Mesendoderm (in vitro differentiated cells): ENCODE measurements around the gene CLSTN2.

Experiments used
- DNase-seq: peaks from one replicate; pipeline ENCODE4 v3.0.0; 2013
- H2AK5ac ChIP-seq: 2 replicates; pipeline ENCODE4 v1.6.1; 2013; ENCODE audit warnings: low read length, inconsistent platforms
- H2BK120ac ChIP-seq: 2 replicates; pipeline ENCODE4 v1.6.1; 2013; ENCODE audit warnings: low read depth, mild to moderate bottlenecking, low read length, moderate library complexity, mixed read lengths
- H2BK15ac ChIP-seq: replicated peaks from 2 replicates; pipeline ENCODE4 v1.6.1; 2013; ENCODE audit warnings: low read depth, mild to moderate bottlenecking, moderate library complexity
- H2BK5ac ChIP-seq: 2 replicates; pipeline ENCODE4 v1.6.1; 2013; ENCODE audit warnings: low read length, inconsistent platforms
- H3K18ac ChIP-seq: 2 replicates; pipeline ENCODE4 v1.6.1; 2013; ENCODE audit warnings: mild to moderate bottlenecking, low read length, mixed read lengths
- H3K23ac ChIP-seq: one replicate; pipeline ENCODE4 v1.6.1; 2013; ENCODE audit warnings: low read length
- H3K27ac ChIP-seq: 2 replicates; pipeline ENCODE4 v1.5.1; 2013; ENCODE audit warnings: low read depth, mild to moderate bottlenecking, inconsistent platforms, low read length, moderate library complexity
- H3K27me3 ChIP-seq: 2 replicates; pipeline ENCODE4 v1.6.1; 2013; ENCODE audit warnings: low read length, control low read depth, mild to moderate bottlenecking, inconsistent platforms; ENCODE audit not compliant: insufficient read depth, poor library complexity
- H3K36me3 ChIP-seq: 2 replicates; pipeline ENCODE4 v1.6.1; 2013; ENCODE audit warnings: low read length, inconsistent platforms; ENCODE audit not compliant: control insufficient read depth, insufficient read depth
- H3K4ac ChIP-seq: one replicate; pipeline ENCODE4 v1.6.1; 2013; ENCODE audit warnings: low read depth, mild to moderate bottlenecking, low read length, moderate library complexity
- H3K4me1 ChIP-seq: 2 replicates; pipeline ENCODE4 v1.6.1; 2013; ENCODE audit warnings: low read depth, low read length, inconsistent platforms; ENCODE audit not compliant: control insufficient read depth
- H3K4me2 ChIP-seq: 2 replicates; pipeline ENCODE4 v1.6.1; 2013; ENCODE audit warnings: low read length
- H3K4me3 ChIP-seq: 2 replicates; pipeline ENCODE4 v1.5.1; 2013; ENCODE audit warnings: mild to moderate bottlenecking, low read length
- H3K56ac ChIP-seq: one replicate; pipeline ENCODE4 v1.6.1; 2013; ENCODE audit warnings: low read length
- H3K79me1 ChIP-seq: 2 replicates; pipeline ENCODE4 v1.6.1; 2013; ENCODE audit warnings: low read length, inconsistent platforms
- H3K79me2 ChIP-seq: 2 replicates; pipeline ENCODE4 v1.6.1; 2013; ENCODE audit warnings: mild to moderate bottlenecking, low read length; ENCODE audit not compliant: control insufficient read depth, insufficient read depth
- H3K9ac ChIP-seq: 2 replicates; pipeline ENCODE4 v1.6.1; 2013; ENCODE audit warnings: low read length, inconsistent platforms
- H4K5ac ChIP-seq: one replicate; pipeline ENCODE4 v1.6.1; 2013; ENCODE audit warnings: low read length
- H4K8ac ChIP-seq: one replicate; pipeline ENCODE4 v1.6.1; 2013; ENCODE audit warnings: low read depth, mild to moderate bottlenecking, control low read depth, low read length, moderate library complexity
- WGBS: extraction: QIAGEN DNeasy Blood & Tissue Kit; methylation state at CpG from one replicate; pipeline ENCODE4 v1.1.7; 2013; ENCODE audit warnings: low lambda C conversion rate, missing lambda C conversion rate; ENCODE audit not compliant: insufficient coverage; ENCODE audit errors: extremely low coverage; 5-methylcytosine and 5-hydroxymethylcytosine counted together

The CLSTN2 gene

DNA sequence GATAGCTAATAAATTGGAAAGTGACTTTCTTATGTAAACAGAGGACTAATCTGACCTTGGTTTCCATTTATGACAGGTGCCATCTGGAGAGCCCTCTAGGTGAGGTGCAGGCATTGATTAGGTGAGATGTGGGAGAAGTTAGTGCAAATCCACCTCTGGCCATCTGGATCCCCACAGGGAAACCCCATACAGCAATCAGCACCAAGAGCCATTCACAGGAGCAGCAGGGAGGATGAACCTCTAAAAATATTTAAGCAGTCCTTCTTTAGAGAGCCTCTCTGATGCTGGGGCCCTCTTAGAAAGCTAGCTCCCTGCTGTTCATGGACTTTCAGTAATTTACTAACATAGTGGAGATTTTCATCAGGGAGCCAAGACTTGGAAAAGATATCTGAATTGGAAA lies 69.3 kb downstream of the CLSTN2 start:
- Histone ChIP-seq H4K5ac (no peak overlapping the region), H2BK120ac (no peak overlapping the region), H3K79me1 (no peaks in the 10 kb centered on the region), H3K56ac (no peak overlapping the region), H3K4ac (no peak overlapping the region), H3K4me1 (no peaks in the 10 kb centered on the region), H3K27ac (no peak overlapping the region), H3K36me3 (no peaks in the 10 kb centered on the region), H3K79me2 (no peaks in the 10 kb centered on the region), H3K18ac (no peak overlapping the region), H3K4me2 (no peak overlapping the region), H2AK5ac (no peak overlapping the region), H3K4me3 (no peak overlapping the region), H2BK5ac (no peak overlapping the region), H4K8ac (no peak overlapping the region), H3K27me3 (no peaks in the 10 kb centered on the region), H3K9ac (no peak overlapping the region), H2BK15ac (no peak overlapping the region), H3K23ac (no peak overlapping the region)
- DNase-seq = no peak

DNA sequence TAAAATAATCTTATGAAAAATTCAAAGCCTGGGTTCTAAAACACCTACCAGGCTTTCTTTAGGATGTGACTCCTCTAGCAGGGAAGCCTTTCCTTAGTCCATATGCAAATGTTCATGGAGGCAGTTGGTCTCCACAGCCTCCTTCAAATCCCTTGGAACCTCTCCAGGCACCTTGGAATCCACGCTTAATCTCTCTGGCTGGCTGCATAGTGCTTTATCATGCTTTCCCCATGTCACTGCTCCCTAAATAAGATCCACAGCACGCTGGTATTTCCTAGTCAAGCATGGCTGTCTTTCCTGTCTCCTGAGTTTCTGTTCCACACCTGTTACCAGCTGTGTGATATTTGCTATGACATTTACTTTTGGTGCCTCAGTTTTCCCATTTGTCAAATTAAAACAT lies 71.3 kb downstream of the CLSTN2 start:
- Histone ChIP-seq H2BK120ac (no peak overlapping the region), H3K36me3 (no peaks in the 10 kb centered on the region), H3K4me2 (no peak overlapping the region), H3K27ac (no peak overlapping the region), H2BK15ac (no peak overlapping the region), H2AK5ac (no peak overlapping the region), H3K79me1 (no peaks in the 10 kb centered on the region), H3K4ac (no peak overlapping the region), H3K18ac (no peak overlapping the region), H2BK5ac (no peak overlapping the region), H3K56ac (no peak overlapping the region), H3K4me3 (no peak overlapping the region), H3K4me1 (no peaks in the 10 kb centered on the region), H3K23ac (no peak overlapping the region), H3K27me3 (no peaks in the 10 kb centered on the region), H4K8ac (no peak overlapping the region), H3K9ac (no peak overlapping the region), H3K79me2 (no peaks in the 10 kb centered on the region), H4K5ac (no peak overlapping the region)
- no CpG with 5 or more reads among the region's 2 CpGs for WGBS
- no peak for DNase-seq

DNA sequence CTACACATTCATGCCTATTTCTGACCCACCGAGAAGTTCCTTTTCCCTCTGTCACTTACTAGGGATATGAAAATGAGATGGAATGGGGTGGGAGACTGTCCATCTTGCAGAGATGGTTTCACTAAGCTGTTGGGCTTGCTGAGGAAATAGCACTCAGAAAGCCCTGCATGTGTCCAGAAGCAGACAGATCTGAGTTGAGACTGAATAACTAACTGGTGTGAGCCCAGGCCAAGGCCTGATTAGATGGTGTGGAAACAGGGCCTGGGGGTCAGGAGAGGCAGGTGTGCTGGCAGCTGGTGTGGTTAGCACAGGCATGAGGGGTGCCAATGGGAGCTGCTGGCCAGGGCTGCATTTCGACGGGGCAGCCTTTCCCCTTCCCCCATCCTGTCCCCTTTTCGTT lies 72.1 kb downstream of the CLSTN2 start:
- Histone ChIP-seq H3K27ac (no peak overlapping the region), H3K4me1 (no peaks in the 10 kb centered on the region), H3K79me2 (no peaks in the 10 kb centered on the region), H3K27me3 (no peaks in the 10 kb centered on the region), H3K9ac (no peak overlapping the region), H3K56ac (no peak overlapping the region), H3K36me3 (no peaks in the 10 kb centered on the region), H3K79me1 (no peaks in the 10 kb centered on the region), H4K8ac (no peak overlapping the region), H4K5ac (no peak overlapping the region), H3K4me3 (no peak overlapping the region), H2BK15ac (no peak overlapping the region), H2BK120ac (no peak overlapping the region), H3K18ac (no peak overlapping the region), H3K4me2 (no peak overlapping the region), H2BK5ac (no peak overlapping the region), H3K23ac (no peak overlapping the region), H2AK5ac (no peak overlapping the region), H3K4ac (no peak overlapping the region)
- WGBS = no CpG with 5 or more reads among the region's 4 CpGs
- no peak for DNase-seq

DNA sequence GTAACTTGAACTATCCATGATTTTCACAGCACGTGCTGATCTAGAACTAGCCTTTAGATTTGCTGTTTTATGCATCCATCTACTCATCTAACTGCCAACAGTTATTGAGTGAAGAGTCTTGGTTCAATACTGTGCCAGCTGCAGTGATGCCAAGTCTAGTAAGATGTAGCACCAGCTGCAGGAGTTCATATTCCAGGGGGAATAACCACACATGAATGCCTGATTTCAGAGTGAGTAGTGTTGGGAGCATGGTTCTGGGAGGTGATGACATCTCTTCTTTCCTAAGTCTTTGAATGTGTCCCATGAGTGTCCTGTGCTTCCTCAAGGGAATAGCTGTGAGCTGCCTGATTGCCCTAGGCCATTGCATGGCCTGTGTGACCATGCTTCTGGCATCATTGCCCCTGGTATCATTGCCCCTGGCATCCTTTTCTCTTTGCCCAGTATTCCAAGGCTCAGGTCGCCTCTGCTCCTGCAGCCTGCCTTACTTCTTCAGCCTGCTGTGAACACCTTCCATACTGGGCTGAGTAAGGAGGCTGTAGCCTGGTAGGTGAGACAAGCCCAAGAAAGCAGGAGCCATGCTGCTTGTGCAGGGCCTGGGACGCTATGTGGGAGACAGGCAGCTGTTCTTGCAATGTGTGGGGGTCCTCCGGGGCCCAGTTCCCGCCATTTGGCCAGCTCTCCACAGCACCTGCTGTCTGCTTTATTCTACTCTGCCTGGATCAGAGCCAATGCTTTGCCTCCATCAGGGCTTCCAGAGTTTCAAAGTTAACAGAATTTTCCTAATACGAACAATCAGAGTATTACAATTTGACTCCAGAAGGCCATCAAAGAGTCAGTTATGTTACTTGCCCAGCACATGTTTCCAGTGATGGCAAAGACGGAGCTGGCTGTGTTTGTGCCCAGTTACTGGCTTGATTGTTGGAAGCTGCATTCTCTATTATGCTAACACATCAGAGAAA lies 73.2 kb downstream of the CLSTN2 start:
- Histone ChIP-seq H3K79me1 (no peaks in the 10 kb centered on the region), H3K27ac (no peak overlapping the region), H3K27me3 (no peaks in the 10 kb centered on the region), H4K5ac (no peak overlapping the region), H3K23ac (no peak overlapping the region), H3K36me3 (no peaks in the 10 kb centered on the region), H3K4ac (no peak overlapping the region), H3K18ac (no peak overlapping the region), H3K79me2 (no peaks in the 10 kb centered on the region), H4K8ac (no peak overlapping the region), H3K4me1 (no peaks in the 10 kb centered on the region), H3K9ac (no peak overlapping the region), H2BK120ac (no peak overlapping the region), H3K4me2 (no peak overlapping the region), H2BK5ac (no peak overlapping the region), H2BK15ac (no peak overlapping the region), H3K4me3 (no peak overlapping the region), H2AK5ac (no peak overlapping the region), H3K56ac (no peak overlapping the region)
- no peak for DNase-seq
- no CpG with 5 or more reads among the region's 7 CpGs for WGBS

DNA sequence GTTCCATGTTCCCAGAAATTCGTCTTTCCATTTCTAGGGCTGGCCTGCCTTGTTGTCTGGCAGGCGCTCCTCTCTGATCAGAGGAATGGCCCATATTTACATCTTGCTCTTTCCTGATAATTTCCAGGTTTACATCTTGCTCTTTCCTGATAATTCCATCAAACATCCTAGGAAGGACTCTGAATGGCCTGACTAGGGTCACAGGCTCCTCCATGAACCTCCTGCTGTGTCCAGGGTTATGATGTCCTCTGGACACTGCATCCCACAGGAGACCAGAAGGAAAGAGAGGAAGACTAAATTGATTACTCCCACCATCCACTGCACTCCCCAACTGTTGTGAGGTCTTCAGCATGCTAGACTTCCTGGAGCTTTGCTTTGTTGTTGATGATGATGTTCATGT lies 75.4 kb downstream of the CLSTN2 start:
- Histone ChIP-seq H3K4me2 (no peak overlapping the region), H4K5ac (no peak overlapping the region), H3K4me1 (no peaks in the 10 kb centered on the region), H3K79me1 (no peaks in the 10 kb centered on the region), H2BK5ac (no peak overlapping the region), H3K27ac (no peak overlapping the region), H3K23ac (no peak overlapping the region), H2AK5ac (no peak overlapping the region), H3K4me3 (no peak overlapping the region), H2BK120ac (no peak overlapping the region), H3K36me3 (no peaks in the 10 kb centered on the region), H3K56ac (no peak overlapping the region), H3K18ac (no peak overlapping the region), H4K8ac (no peak overlapping the region), H2BK15ac (no peak overlapping the region), H3K79me2 (no peaks in the 10 kb centered on the region), H3K4ac (no peak overlapping the region), H3K27me3 (no peaks in the 10 kb centered on the region), H3K9ac (no peak overlapping the region)
- WGBS = no CpG with 5 or more reads among the region's 2 CpGs
- no peak for DNase-seq

DNA sequence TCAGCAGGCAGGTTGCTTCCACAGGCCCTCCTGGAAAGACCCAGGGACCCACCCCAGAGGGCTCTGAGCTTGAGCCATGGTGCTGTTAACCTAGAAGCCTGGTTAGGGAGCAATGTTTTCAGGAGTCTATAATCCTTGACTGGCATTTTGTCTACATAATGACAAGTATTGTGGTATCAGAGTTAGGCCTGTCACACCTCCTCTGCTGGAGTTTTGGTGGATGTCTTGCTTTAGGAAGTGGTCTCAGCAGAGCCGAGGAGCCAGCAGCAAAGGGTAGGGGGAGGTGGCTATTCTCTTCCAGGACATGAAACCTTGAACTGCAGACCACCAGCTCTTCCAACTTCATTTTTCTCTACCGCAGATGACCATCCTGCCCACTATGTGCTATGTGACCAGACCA lies 76.1 kb downstream of the CLSTN2 start:
- Histone ChIP-seq H3K56ac (no peak overlapping the region), H3K27ac (no peak overlapping the region), H3K27me3 (no peaks in the 10 kb centered on the region), H2BK5ac (no peak overlapping the region), H3K9ac (no peak overlapping the region), H3K4me3 (no peak overlapping the region), H3K23ac (no peak overlapping the region), H4K8ac (no peak overlapping the region), H3K4me1 (no peaks in the 10 kb centered on the region), H3K79me1 (no peaks in the 10 kb centered on the region), H3K4ac (no peak overlapping the region), H2BK120ac (no peak overlapping the region), H2AK5ac (no peak overlapping the region), H3K36me3 (no peaks in the 10 kb centered on the region), H2BK15ac (no peak overlapping the region), H3K4me2 (no peak overlapping the region), H3K18ac (no peak overlapping the region), H4K5ac (no peak overlapping the region), H3K79me2 (no peaks in the 10 kb centered on the region)
- no peak for DNase-seq
- no CpG with 5 or more reads among the region's 2 CpGs for WGBS
